GM12878 (cell line): ENCODE measurements around the gene THYN1. TPM values are rescaled to one million over a fixed set of nuclear protein-coding genes. Genes with fewer than 3 reads are reported as not detected.

ENCODE experiments used
- BACH1 ChIP-seq: fragments of 450-650 bp; IDR thresholded peaks from 2 replicates; pipeline ENCODE4 v1.6.1; 2017; ENCODE audit warnings: mild to moderate bottlenecking, borderline replicate concordance
- CREB1 ChIP-seq: IDR thresholded peaks from 2 replicates; pipeline ENCODE4 v1.6.1; 2012; ENCODE audit warnings: low read depth, mild to moderate bottlenecking, inconsistent platforms
- ESRRA ChIP-seq: IDR thresholded peaks from 2 replicates; pipeline ENCODE4 v1.6.1; 2012; ENCODE audit warnings: mild to moderate bottlenecking, low read length, improper control_type of control experiment
- JUNB ChIP-seq: IDR thresholded peaks from 2 replicates; pipeline ENCODE4 v1.6.1; 2016; ENCODE audit warnings: antibody characterized with exemption, mild to moderate bottlenecking
- JUND ChIP-seq: IDR thresholded peaks from 2 replicates; pipeline ENCODE4 v1.6.1; 2012; ENCODE audit warnings: low read depth, mild to moderate bottlenecking, low read length, improper control_type of control experiment, moderate library complexity
- KLF5 ChIP-seq: fragments of 450-650 bp; IDR thresholded peaks from 2 replicates; pipeline ENCODE4 v1.6.1; 2014; ENCODE audit warnings: mild to moderate bottlenecking; ENCODE audit not compliant: partially characterized antibody
- MTA2 ChIP-seq: fragments of 450-650 bp; IDR thresholded peaks from 2 replicates; pipeline ENCODE4 v1.6.1; 2016; ENCODE audit warnings: low read depth, mild to moderate bottlenecking, moderate library complexity
- MYB ChIP-seq: fragments of 150-350 bp; IDR thresholded peaks from 2 replicates; pipeline ENCODE4 v1.6.1; 2014; ENCODE audit warnings: mild to moderate bottlenecking, low read depth, low read length, borderline replicate concordance
- NFIC ChIP-seq: IDR thresholded peaks from 2 replicates; pipeline ENCODE4 v1.6.1; 2012; ENCODE audit warnings: low read depth, mild to moderate bottlenecking, inconsistent platforms, low read length, moderate library complexity
- NKRF ChIP-seq: fragments of 450-650 bp; conservative IDR thresholded peaks from 2 replicates; pipeline ENCODE4 v1.6.1; 2017; ENCODE audit warnings: mild to moderate bottlenecking, moderate library complexity
- NRF1 ChIP-seq: conservative IDR thresholded peaks from 2 replicates; pipeline ENCODE4 v1.6.1; 2011; ENCODE audit warnings: mild to moderate bottlenecking, low read depth, low read length, improper control_type of control experiment
- POLR2A ChIP-seq: IDR thresholded peaks from 2 replicates; pipeline ENCODE4 v1.6.1; 2011; ENCODE audit warnings: low read depth, mild to moderate bottlenecking, low read length
- RELA ChIP-seq: fragments of 450-650 bp; IDR thresholded peaks from 2 replicates; pipeline ENCODE4 v1.8.0; 2014; ENCODE audit warnings: borderline replicate concordance; ENCODE audit not compliant: partially characterized antibody
- TAF1 ChIP-seq: IDR thresholded peaks from 2 replicates; pipeline ENCODE4 v1.6.1; 2011; ENCODE audit warnings: mild to moderate bottlenecking, low read depth, low read length, borderline replicate concordance
- TCF7 ChIP-seq: IDR thresholded peaks from 2 replicates; pipeline ENCODE4 v1.6.1; 2014; ENCODE audit warnings: antibody characterized with exemption, borderline replicate concordance
- YY1 ChIP-seq: IDR thresholded peaks from 2 replicates; pipeline ENCODE4 v1.6.1; 2011; ENCODE audit warnings: low read depth, mild to moderate bottlenecking, low read length
- ZBED1 ChIP-seq: IDR thresholded peaks from 2 replicates; pipeline ENCODE4 v1.6.1; 2016; ENCODE audit warnings: borderline replicate concordance
- polyA plus RNA-seq, 11 experiments: library from polyadenylated mRNA; depleted of rRNA in 4 of 11; unstranded in 6 of 11; stranded (reverse) in 5 of 11; fragments of >200 nt; fragmentation: Nextera tagmentation in 4 of 11; fragmentation: Illumina TruSeq in 1 of 11; extraction: Ambion mirVana in 4 of 11; extraction: Trizol in 1 of 11; gene quantifications; 1 replicate in 1 of 11; 2 replicates in 10 of 11; pipeline versions ENCODE4 v1.2.1 to v1.2.3, GENCODE V29; 2011 to 2016; ENCODE audit warnings: inconsistent platforms in 2 of 11, missing spikeins in 2 of 11, low read depth in 1 of 11
- total RNA-seq, 4 experiments: library from RNA; depleted of rRNA in 3 of 4; stranded (reverse); fragments of >200 nt in 3 of 4; fragmentation: Illumina TruSeq in 1 of 4; extraction: Trizol in 1 of 4; gene quantifications; 2 replicates each; pipeline versions ENCODE4 v1.2.1 to v1.2.3, GENCODE V29; 2013 to 2021
- TF ChIP-seq, protein P1 (sequence below): fragments of 450-650 bp; IDR thresholded peaks from 2 replicates; pipeline ENCODE4 v1.6.1; 2017; ENCODE audit warnings: mild to moderate bottlenecking, moderate library complexity
- TF ChIP-seq, protein P2 (sequence below): fragments of 450-650 bp; IDR thresholded peaks from 2 replicates; pipeline ENCODE4 v1.6.1; 2018; ENCODE audit warnings: borderline replicate concordance, mild to moderate bottlenecking; ENCODE audit not compliant: partially characterized antibody
- TF ChIP-seq, protein P3 (sequence below): IDR thresholded peaks from 2 replicates; pipeline ENCODE4 v1.6.1; 2011; ENCODE audit warnings: borderline replicate concordance, low read depth, mild to moderate bottlenecking, moderate library complexity, low read length; ENCODE audit not compliant: insufficient read depth, poor library complexity, severe bottlenecking

Gene THYN1
- total and polyA plus RNA-seq, 10 of the 15 experiments (the other 5 are each of a cell fraction or from before 2014, with no cell fraction given) = 45.7 to 221 (median 96.3) TPM

GRCh38 chr11:134253188-134253993 lies at the start of gene THYN1, which contains the start of gene ACAD8 (continued):
- TF ChIP-seq NRF1 (0 out of 2 replicates have a peak, but pooled peaks have one; percentile 9), YY1 (peak; percentile 28; the same call in 1 of the 2 replicates), MTA2 (peak; percentile 73), TAF1 (peak; percentile 78; the same call in 1 of the 2 replicates), NFIC (no peak), JUNB (no peak), KLF5 (no peak), BACH1 (no peak), CREB1 (peak; percentile 75; the same call in 1 of the 2 replicates), MYB (0 out of 2 replicates have a peak, but pooled peaks have one; percentile 54), POLR2A (peak; percentile 88), ESRRA (no peak), ZBED1 (no peak), TCF7 (no peak), RELA (peak; percentile 90), JUND (no peak), NKRF (peak; percentile 42)
- TF ChIP-seq, protein P1, sequence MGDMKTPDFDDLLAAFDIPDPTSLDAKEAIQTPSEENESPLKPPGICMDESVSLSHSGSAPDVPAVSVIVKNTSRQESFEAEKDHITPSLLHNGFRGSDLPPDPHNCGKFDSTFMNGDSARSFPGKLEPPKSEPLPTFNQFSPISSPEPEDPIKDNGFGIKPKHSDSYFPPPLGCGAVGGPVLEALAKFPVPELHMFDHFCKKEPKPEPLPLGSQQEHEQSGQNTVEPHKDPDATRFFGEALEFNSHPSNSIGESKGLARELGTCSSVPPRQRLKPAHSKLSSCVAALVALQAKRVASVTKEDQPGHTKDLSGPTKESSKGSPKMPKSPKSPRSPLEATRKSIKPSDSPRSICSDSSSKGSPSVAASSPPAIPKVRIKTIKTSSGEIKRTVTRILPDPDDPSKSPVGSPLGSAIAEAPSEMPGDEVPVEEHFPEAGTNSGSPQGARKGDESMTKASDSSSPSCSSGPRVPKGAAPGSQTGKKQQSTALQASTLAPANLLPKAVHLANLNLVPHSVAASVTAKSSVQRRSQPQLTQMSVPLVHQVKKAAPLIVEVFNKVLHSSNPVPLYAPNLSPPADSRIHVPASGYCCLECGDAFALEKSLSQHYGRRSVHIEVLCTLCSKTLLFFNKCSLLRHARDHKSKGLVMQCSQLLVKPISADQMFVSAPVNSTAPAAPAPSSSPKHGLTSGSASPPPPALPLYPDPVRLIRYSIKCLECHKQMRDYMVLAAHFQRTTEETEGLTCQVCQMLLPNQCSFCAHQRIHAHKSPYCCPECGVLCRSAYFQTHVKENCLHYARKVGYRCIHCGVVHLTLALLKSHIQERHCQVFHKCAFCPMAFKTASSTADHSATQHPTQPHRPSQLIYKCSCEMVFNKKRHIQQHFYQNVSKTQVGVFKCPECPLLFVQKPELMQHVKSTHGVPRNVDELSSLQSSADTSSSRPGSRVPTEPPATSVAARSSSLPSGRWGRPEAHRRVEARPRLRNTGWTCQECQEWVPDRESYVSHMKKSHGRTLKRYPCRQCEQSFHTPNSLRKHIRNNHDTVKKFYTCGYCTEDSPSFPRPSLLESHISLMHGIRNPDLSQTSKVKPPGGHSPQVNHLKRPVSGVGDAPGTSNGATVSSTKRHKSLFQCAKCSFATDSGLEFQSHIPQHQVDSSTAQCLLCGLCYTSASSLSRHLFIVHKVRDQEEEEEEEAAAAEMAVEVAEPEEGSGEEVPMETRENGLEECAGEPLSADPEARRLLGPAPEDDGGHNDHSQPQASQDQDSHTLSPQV = no peak
- TF ChIP-seq, protein P2, sequence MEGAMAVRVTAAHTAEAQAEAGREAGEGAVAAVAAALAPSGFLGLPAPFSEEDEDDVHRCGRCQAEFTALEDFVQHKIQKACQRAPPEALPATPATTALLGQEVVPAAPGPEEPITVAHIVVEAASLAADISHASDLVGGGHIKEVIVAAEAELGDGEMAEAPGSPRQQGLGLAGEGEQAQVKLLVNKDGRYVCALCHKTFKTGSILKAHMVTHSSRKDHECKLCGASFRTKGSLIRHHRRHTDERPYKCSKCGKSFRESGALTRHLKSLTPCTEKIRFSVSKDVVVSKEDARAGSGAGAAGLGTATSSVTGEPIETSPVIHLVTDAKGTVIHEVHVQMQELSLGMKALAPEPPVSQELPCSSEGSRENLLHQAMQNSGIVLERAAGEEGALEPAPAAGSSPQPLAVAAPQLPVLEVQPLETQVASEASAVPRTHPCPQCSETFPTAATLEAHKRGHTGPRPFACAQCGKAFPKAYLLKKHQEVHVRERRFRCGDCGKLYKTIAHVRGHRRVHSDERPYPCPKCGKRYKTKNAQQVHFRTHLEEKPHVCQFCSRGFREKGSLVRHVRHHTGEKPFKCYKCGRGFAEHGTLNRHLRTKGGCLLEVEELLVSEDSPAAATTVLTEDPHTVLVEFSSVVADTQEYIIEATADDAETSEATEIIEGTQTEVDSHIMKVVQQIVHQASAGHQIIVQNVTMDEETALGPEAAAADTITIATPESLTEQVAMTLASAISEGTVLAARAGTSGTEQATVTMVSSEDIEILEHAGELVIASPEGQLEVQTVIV = no peak
- TF ChIP-seq, protein P3, sequence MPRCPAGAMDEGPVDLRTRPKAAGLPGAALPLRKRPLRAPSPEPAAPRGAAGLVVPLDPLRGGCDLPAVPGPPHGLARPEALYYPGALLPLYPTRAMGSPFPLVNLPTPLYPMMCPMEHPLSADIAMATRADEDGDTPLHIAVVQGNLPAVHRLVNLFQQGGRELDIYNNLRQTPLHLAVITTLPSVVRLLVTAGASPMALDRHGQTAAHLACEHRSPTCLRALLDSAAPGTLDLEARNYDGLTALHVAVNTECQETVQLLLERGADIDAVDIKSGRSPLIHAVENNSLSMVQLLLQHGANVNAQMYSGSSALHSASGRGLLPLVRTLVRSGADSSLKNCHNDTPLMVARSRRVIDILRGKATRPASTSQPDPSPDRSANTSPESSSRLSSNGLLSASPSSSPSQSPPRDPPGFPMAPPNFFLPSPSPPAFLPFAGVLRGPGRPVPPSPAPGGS = no peak
